Stimulated activated effector memory CD8-positive, alpha-beta T cell treated with anti-CD3 and anti-CD28 coated beads, Interleukin-12 subunit alpha, Interleukin-12 subunit beta, amount 100 ng/mL, for 72 hours (primary cell): ENCODE data around the gene RSPO1.
"Not testable (repeated sequence)": the region's sequence is repeated elsewhere in the genome, so short reads cannot be mapped to it uniquely, and the experiment has no call there.

Source experiments
- ATAC-seq: fragments of 150-1000 bp; cut with Tn5 transposase; 2 replicates; pipeline ENCODE4 v1.10.0; 2021
- DNase-seq, 2 donors: peaks; one replicate each; pipeline ENCODE4 v3.0.0; 2021 to 2022; ENCODE audit warnings: low spot score in 2 of 2
- H3K27ac Mint-ChIP-seq: one replicate; pipeline ENCODE4 v1.8.0; 2022; ENCODE audit warnings: mild to moderate bottlenecking, mixed read lengths
- H3K36me3 Mint-ChIP-seq: one replicate; pipeline ENCODE4 v1.8.0; 2022; ENCODE audit warnings: mild to moderate bottlenecking, mixed read lengths
- H3K4me1 Mint-ChIP-seq: one replicate; pipeline ENCODE4 v1.8.0; 2022; ENCODE audit warnings: mixed read lengths
- H3K4me3 Mint-ChIP-seq: one replicate; pipeline ENCODE4 v1.8.0; 2022; ENCODE audit warnings: mild to moderate bottlenecking, mixed read lengths
- H3K9me3 Mint-ChIP-seq: one replicate; pipeline ENCODE4 v1.8.0; 2022; ENCODE audit warnings: mixed read lengths

The RSPO1 gene

DNA sequence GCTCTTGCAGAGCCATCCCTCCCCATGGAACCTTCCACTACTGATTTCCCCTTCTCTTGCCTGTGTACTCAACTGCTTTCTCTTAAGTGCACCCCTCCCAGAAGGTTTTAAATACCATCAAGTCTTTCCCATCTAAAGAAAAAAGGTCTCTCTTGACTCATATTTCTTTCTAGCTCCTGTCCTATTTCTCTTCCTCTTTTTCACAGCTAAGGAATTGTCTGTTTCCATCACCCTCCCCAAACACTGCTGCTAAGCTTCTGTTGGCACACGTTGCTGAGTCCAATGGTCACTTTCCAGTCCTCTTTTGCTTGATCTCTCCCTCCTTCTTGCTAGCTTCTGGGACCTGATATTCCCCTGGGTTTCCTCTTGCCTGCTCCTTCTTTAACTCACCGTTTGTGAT, 25.7 kb downstream of the RSPO1 start:
- Mint-ChIP-seq H3K36me3 (no peaks in the 10 kb centered on the region), H3K9me3 (no peaks in the 10 kb centered on the region), H3K4me1 (no peaks in the 10 kb centered on the region), H3K4me3 (no peak overlapping the region), H3K27ac (no peak overlapping the region)
- DNase-seq (no peak), ATAC-seq (no peak)

DNA sequence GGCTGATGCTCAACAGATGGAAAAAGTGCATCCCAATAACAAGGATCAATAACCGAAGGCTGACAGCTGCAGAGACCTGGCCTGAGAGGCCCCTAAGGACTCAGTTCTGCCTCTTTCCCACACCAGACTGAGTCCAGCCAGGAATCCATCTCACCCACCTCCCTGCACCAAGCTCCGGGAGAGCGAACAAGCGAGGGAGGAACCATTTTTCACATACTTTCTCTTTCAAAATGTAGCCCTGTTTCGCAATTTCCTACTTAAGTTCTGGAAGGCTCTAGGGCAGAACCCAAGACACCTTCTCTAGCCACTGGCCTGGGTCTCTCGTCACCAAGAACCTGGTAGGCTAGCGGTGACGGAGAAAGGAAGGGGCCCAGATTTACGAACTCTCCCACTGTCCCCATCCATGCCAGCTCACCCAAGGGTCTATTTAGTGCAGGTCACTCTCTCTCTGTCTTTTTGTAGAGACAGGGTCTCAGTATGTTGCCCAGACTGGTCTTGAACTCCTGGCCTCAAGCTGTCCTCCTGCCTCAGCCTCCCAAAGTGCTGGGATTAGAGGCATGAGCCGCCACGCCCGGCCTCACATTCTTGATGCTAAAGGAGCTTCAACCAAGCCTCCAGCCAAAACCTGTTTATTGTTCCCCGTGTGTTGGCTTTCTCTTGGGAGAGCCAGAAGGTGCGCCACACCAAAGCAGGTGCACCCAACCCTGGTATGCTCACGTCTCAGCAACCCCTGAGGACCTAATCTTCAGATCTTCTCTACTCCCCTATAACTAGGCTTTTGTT, 28.0 kb downstream of the RSPO1 start:
- no peaks in the 10 kb centered on the region for H3K4me1 Mint-ChIP-seq

DNA sequence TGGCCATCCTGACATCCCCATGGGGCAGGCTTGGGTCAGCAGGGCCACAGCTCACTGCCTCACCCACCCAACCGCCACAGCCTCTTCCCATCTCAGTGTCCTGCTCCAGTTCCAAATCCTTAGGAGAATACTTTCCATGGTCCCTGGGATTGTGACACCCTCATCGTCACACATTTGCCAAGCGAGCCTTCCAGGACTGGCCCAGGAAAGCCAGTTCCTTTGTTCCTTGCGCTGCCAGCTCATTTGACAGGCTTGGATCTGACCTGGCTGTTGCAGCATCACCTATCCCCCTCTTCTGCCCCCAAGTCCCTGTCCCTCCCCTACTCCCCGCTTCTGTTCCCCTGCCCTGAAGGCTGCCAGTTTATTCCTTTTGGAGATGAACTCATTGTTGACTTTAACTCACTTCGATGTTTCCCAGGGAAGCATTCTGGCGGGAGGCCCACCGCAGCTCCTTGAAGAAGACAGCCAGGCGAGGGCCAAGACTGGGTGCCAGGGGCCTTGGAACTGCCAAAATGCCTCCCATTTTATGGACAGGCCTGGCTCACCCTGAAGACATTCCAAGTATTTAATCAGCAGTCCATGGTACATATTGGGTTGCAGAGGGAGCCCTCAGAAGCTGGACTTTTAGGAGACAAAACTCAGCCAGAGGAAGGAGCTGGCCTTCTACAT, 28.8 kb downstream of the RSPO1 start:
- H3K4me3 Mint-ChIP-seq: no peak overlapping the region
- DNase-seq: no peak
- no peaks in the 10 kb centered on the region for H3K9me3 Mint-ChIP-seq
- no peaks in the 10 kb centered on the region for H3K36me3 Mint-ChIP-seq
- no peak for ATAC-seq
- no peak overlapping the region for H3K27ac Mint-ChIP-seq
- no peaks in the 10 kb centered on the region for H3K4me1 Mint-ChIP-seq

More for the DNA sequence above, 28.0 kb downstream of the RSPO1 start:
- Mint-ChIP-seq H3K9me3 (no peaks in the 10 kb centered on the region), H3K36me3 (no peaks in the 10 kb centered on the region), H3K4me3 (no peak overlapping the region), H3K27ac (no peak overlapping the region)
- ATAC-seq (no peak), DNase-seq (no peak)

- no peak overlapping the region for H3K4me3 Mint-ChIP-seq
- H3K27ac Mint-ChIP-seq: no peak overlapping the region
- H3K9me3 Mint-ChIP-seq: no peaks in the 10 kb centered on the region
- no peaks in the 10 kb centered on the region for H3K4me1 Mint-ChIP-seq
- ATAC-seq: no peak
- H3K36me3 Mint-ChIP-seq: no peaks in the 10 kb centered on the region
- no peak for DNase-seq
These were observed 29.5 kb downstream of the RSPO1 start for GRCh38 chr1:37605061-37605650.

GRCh38 chr1:37602750-37603694, 31.7 kb downstream of the RSPO1 start:
- ATAC-seq: peak; percentile 55
- H3K27ac Mint-ChIP-seq: no peak overlapping the region
- no peak overlapping the region for H3K4me3 Mint-ChIP-seq

GRCh38 chr1:37601441-37601840, 33.3 kb downstream of the RSPO1 start:
- ATAC-seq (no peak), DNase-seq (no peak)
- no peak overlapping the region for H3K27ac Mint-ChIP-seq
- no peak overlapping the region for H3K4me3 Mint-ChIP-seq
- no peaks in the 10 kb centered on the region for H3K9me3 Mint-ChIP-seq
- peaks cover 4% of the 10 kb centered on the region for H3K4me1 Mint-ChIP-seq
- no peaks in the 10 kb centered on the region for H3K36me3 Mint-ChIP-seq

More at GRCh38 chr1:37602750-37603694, 31.7 kb downstream of the RSPO1 start:
- Mint-ChIP-seq H3K9me3 (no peaks in the 10 kb centered on the region), H3K4me1 (no peaks in the 10 kb centered on the region), H3K36me3 (no peaks in the 10 kb centered on the region)
- no peak for DNase-seq

GRCh38 chr1:37599940-37600339, 34.8 kb downstream of the RSPO1 start:
- H3K9me3 Mint-ChIP-seq: no peaks in the 10 kb centered on the region
- DNase-seq (no peak), ATAC-seq (no peak)
- H3K4me1 Mint-ChIP-seq: peaks cover 17% of the 10 kb centered on the region
- no peak overlapping the region for H3K27ac Mint-ChIP-seq
- peaks cover 10% of the 10 kb centered on the region for H3K36me3 Mint-ChIP-seq
- no peak overlapping the region for H3K4me3 Mint-ChIP-seq

DNA sequence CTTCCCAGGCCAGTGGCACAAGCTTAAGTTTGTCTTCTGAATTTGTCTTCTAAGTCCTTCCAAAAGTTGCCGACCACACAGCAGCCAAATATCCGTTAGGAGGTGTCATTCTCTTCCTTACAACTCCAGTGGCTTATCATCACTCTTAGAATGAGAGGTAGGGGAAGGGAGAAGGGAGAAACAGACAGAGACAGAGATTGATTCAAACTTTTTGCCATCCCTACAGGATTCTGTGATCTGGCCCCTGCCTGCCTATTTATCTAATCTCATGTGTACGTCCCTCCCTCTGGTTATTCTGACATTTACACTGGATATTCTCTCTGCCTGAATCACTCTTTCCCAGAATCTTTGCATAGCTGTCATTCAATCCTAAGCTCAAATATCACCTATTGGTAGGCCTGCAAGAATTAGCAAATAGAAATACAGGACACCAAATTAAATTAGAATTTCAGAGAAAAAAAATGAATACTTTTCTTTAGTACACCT, 38.5 kb downstream of the RSPO1 start:
- DNase-seq (no peak), ATAC-seq (peak; percentile 9)
- Mint-ChIP-seq H3K4me1 (peaks cover 22% of the 10 kb centered on the region), H3K27ac (peak overlapping the region; percentile 99), H3K36me3 (peaks cover 38% of the 10 kb centered on the region), H3K4me3 (peak overlapping the region; percentile 99), H3K9me3 (no peaks in the 10 kb centered on the region)

- Mint-ChIP-seq H3K27ac (peak within 1 kb of the TSS; percentile 99), H3K36me3 (peaks cover 44% of the 10 kb centered on the region), H3K4me3 (peak within 1 kb of the TSS; percentile 99), H3K4me1 (peaks cover 22% of the 10 kb centered on the region), H3K9me3 (no peaks in the 10 kb centered on the region)
- ATAC-seq (peak; percentile 99), DNase-seq (peak; percentile 93 to 96)
These were observed 39.1 kb downstream of the RSPO1 start, which contains the start of gene GNL2 for GRCh38 chr1:37595440-37596181. TSS of gene GNL2 (minus strand) at chr1:37595937. CDS start at chr1:37595822, 115 bp downstream.

GRCh38 chr1:37593726-37594125, 41.0 kb downstream of the RSPO1 start:
- no peak for DNase-seq
- Mint-ChIP-seq H3K9me3 (no peaks in the 10 kb centered on the region), H3K4me1 (peaks cover 22% of the 10 kb centered on the region), H3K4me3 (peak overlapping the region; percentile 99), H3K36me3 (peaks cover 63% of the 10 kb centered on the region), H3K27ac (no peak overlapping the region)
- ATAC-seq: no peak

DNA sequence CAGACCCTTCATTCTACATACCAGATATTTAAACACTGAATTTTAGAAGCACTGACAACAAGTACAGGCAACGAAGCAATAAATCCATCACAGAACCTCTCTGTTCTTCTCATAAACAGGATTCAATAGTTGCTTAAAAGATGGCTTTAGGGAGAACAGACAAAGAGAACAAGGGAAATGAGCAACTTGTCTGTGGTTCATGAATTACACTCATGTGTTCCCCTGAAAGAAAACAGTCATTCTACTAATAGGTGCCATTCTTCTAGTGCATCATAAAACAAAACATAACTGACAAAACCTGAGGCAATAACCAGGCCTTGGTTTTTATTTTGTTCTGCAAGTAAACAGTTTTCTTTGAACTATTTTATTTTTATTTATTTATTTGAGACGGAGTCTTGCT, 45.8 kb downstream of the RSPO1 start:
- no peak for DNase-seq
- no peak overlapping the region for H3K4me3 Mint-ChIP-seq
- H3K4me1 Mint-ChIP-seq: peaks cover 4% of the 10 kb centered on the region
- ATAC-seq: peak; percentile 80
- H3K27ac Mint-ChIP-seq: no peak overlapping the region
- no peaks in the 10 kb centered on the region for H3K9me3 Mint-ChIP-seq
- H3K36me3 Mint-ChIP-seq: peaks cover 100% of the 10 kb centered on the region

- H3K4me3 Mint-ChIP-seq, H3K4me1 Mint-ChIP-seq, H3K27ac Mint-ChIP-seq, H3K9me3 Mint-ChIP-seq, ATAC-seq, DNase-seq: not testable (repeated sequence)
- H3K36me3 Mint-ChIP-seq: peaks cover 100% of the 10 kb centered on the region
These were observed 50.1 kb downstream of the RSPO1 start for GRCh38 chr1:37584544-37584943.

DNA sequence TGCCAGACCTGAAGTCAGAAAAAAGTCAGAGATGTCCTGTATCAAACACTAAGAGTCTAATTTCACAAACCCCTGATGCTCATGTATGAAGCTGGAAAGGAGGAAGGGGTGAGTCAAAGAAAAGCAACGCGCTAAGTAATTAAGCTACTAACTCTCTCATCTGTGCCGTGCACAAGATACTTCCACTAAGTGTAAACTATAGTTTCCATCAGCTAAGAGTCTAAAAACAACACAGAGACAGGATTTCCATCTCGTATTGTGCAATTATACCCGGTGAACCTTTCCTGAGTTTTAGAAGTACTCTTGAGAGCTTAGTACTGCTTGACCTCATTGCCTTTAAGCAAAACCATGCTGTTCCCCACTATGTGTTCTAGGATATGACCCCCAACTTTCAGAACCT, 59.0 kb downstream of the RSPO1 start:
- H3K4me1 Mint-ChIP-seq: peaks cover 56% of the 10 kb centered on the region
- peaks cover 100% of the 10 kb centered on the region for H3K36me3 Mint-ChIP-seq

GRCh38 chr1:37574834-37575480, 59.7 kb downstream of the RSPO1 start:
- Mint-ChIP-seq H3K27ac (peak overlapping the region; percentile 85), H3K9me3 (no peaks in the 10 kb centered on the region), H3K4me3 (peak overlapping the region; percentile 47), H3K4me1 (peaks cover 59% of the 10 kb centered on the region), H3K36me3 (peaks cover 100% of the 10 kb centered on the region)
- ATAC-seq: peak; percentile 72
- no peak for DNase-seq

More for the DNA sequence above, 59.0 kb downstream of the RSPO1 start:
- DNase-seq (no peak), ATAC-seq (no peak)
- H3K27ac Mint-ChIP-seq: peak overlapping the region; percentile 85
- H3K4me3 Mint-ChIP-seq: peak overlapping the region; percentile 47
- H3K9me3 Mint-ChIP-seq: no peaks in the 10 kb centered on the region
